GM23338 (cell line): ENCODE data around the gene MARK3. TPM values are rescaled to one million over a fixed set of nuclear protein-coding genes. Genes with fewer than 3 reads are reported as not detected.

ENCODE experiments used
- ATAC-seq: fragments of 200-7000 bp; cut with Tn5 transposase; 3 replicates; pipeline ENCODE4 v1.9.1; 2020
- DNase-seq: peaks from one replicate; pipeline ENCODE4 v3.0.0-alpha.2; 2015; ENCODE audit warnings: low spot score
- H2AFZ ChIP-seq: fragments of 200-600 bp; sonication (generic); 2 replicates; pipeline ENCODE4 v1.8.0; 2016; ENCODE audit warnings: antibody characterized with exemption, mild to moderate bottlenecking, moderate library complexity
- H3F3A ChIP-seq: fragments of 200-600 bp; sonication (generic); replicated peaks from 2 replicates; pipeline ENCODE4 v1.8.0; 2017; ENCODE audit warnings: antibody characterized with exemption, mixed run types, low read depth
- H3K27ac ChIP-seq: fragments of 200-600 bp; sonication (generic); 2 replicates; pipeline ENCODE4 v1.6.1; 2016; ENCODE audit warnings: low read depth
- H3K27me3 ChIP-seq: fragments of 200-600 bp; sonication (generic); 2 replicates; pipeline ENCODE4 v1.8.0; 2016; ENCODE audit warnings: mild to moderate bottlenecking, mixed run types, moderate library complexity; ENCODE audit not compliant: insufficient read depth
- H3K36me3 ChIP-seq: fragments of 200-600 bp; sonication (generic); 2 replicates; pipeline ENCODE4 v1.8.0; 2016; ENCODE audit warnings: mild to moderate bottlenecking; ENCODE audit not compliant: insufficient read depth
- H3K4me1 ChIP-seq: fragments of 200-600 bp; sonication (generic); 2 replicates; pipeline ENCODE4 v1.8.0; 2016; ENCODE audit warnings: mild to moderate bottlenecking, moderate library complexity; ENCODE audit not compliant: insufficient read depth
- H3K4me2 ChIP-seq: fragments of 200-600 bp; sonication (generic); 2 replicates; pipeline ENCODE4 v1.7.1; 2017; ENCODE audit warnings: mixed run types
- H3K4me3 ChIP-seq: fragments of 200-600 bp; sonication (generic); 2 replicates; pipeline ENCODE4 v1.6.1; 2016; ENCODE audit warnings: mixed run types
- H3K79me2 ChIP-seq: fragments of 200-600 bp; sonication (generic); replicated peaks from 2 replicates; pipeline ENCODE4 v1.8.0; 2017; ENCODE audit warnings: mild to moderate bottlenecking; ENCODE audit not compliant: insufficient read depth
- H3K9me2 ChIP-seq: fragments of 200-600 bp; sonication (generic); 2 replicates; pipeline ENCODE4 v1.8.0; 2017; ENCODE audit not compliant: insufficient read depth
- H4K20me1 ChIP-seq: fragments of 200-600 bp; sonication (generic); replicated peaks from 2 replicates; pipeline ENCODE4 v1.8.0; 2017; ENCODE audit warnings: mild to moderate bottlenecking; ENCODE audit not compliant: insufficient read depth
- H3K27ac Mint-ChIP-seq: 2 replicates; pipeline ENCODE4 v1.8.0; 2020; ENCODE audit warnings: inconsistent platforms, mild to moderate bottlenecking, moderate library complexity, mixed read lengths
- H3K27me3 Mint-ChIP-seq: 3 replicates; pipeline ENCODE4 v1.8.0; 2022; ENCODE audit warnings: low read depth, mild to moderate bottlenecking, moderate library complexity, mixed read lengths, inconsistent platforms; ENCODE audit not compliant: insufficient read depth, poor library complexity
- H3K36me3 Mint-ChIP-seq: 3 replicates; pipeline ENCODE4 v1.8.0; 2021; ENCODE audit warnings: low read depth, mild to moderate bottlenecking, inconsistent platforms, moderate library complexity, mixed read lengths
- H3K4me1 Mint-ChIP-seq: 3 replicates; pipeline ENCODE4 v1.8.0; 2020; ENCODE audit warnings: mild to moderate bottlenecking, inconsistent platforms, mixed read lengths
- H3K4me3 Mint-ChIP-seq: 3 replicates; pipeline ENCODE4 v1.8.0; 2021; ENCODE audit warnings: moderate library complexity, mild to moderate bottlenecking, inconsistent platforms, mixed read lengths
- H3K9me3 Mint-ChIP-seq: 3 replicates; pipeline ENCODE4 v1.8.0; 2020; ENCODE audit warnings: moderate library complexity, mild to moderate bottlenecking, inconsistent platforms, mixed read lengths
- CREB1 ChIP-seq: fragments of 250-450 bp; sonication (Bioruptor Pico); IDR thresholded peaks from 2 replicates; pipeline ENCODE4 v1.5.0; 2020; ENCODE audit warnings: low read depth, mild to moderate bottlenecking, moderate library complexity
- EZH2 ChIP-seq: fragments of 200-600 bp; sonication (generic); IDR thresholded peaks from one replicate; pipeline ENCODE4 v1.8.0; 2017; ENCODE audit warnings: antibody characterized with exemption, mild to moderate bottlenecking, low read depth; ENCODE audit not compliant: unreplicated experiment
- EZH2phosphoT487 ChIP-seq: fragments of 200-600 bp; sonication (generic); IDR thresholded peaks from one replicate; pipeline ENCODE4 v1.8.1; 2018; ENCODE audit warnings: antibody characterized with exemption; ENCODE audit not compliant: unreplicated experiment
- JUNB ChIP-seq: IDR thresholded peaks from one replicate; pipeline ENCODE4 v1.6.1; 2016; ENCODE audit warnings: antibody characterized with exemption; ENCODE audit not compliant: unreplicated experiment
- NANOG ChIP-seq: IDR thresholded peaks from 2 replicates; pipeline ENCODE4 v1.6.1; 2016; ENCODE audit warnings: antibody characterized with exemption, borderline replicate concordance
- POLR2AphosphoS5 ChIP-seq: IDR thresholded peaks from 2 replicates; pipeline ENCODE4 v1.6.1; 2016; ENCODE audit warnings: antibody characterized with exemption, low read depth
- REST ChIP-seq: IDR thresholded peaks from one replicate; pipeline ENCODE4 v1.6.1; 2018; ENCODE audit warnings: antibody characterized with exemption; ENCODE audit not compliant: unreplicated experiment
- STAT1 ChIP-seq: IDR thresholded peaks from one replicate; pipeline ENCODE4 v1.6.1; 2016; ENCODE audit warnings: antibody characterized with exemption; ENCODE audit not compliant: unreplicated experiment
- ZNF114 ChIP-seq: fragments of 250-450 bp; sonication (Bioruptor Pico); IDR thresholded peaks from 2 replicates; pipeline ENCODE4 v1.5.0; 2020; ENCODE audit warnings: mild to moderate bottlenecking, moderate library complexity
- ZNF331 ChIP-seq: fragments of 250-450 bp; sonication (Bioruptor Pico); IDR thresholded peaks from 2 replicates; pipeline ENCODE4 v1.5.0; 2020; ENCODE audit warnings: low read depth, mild to moderate bottlenecking, moderate library complexity
- polyA plus RNA-seq: library from polyadenylated mRNA; unstranded; fragments of >200 nt; fragmentation: Nextera tagmentation; extraction: Ambion mirVana; gene quantifications from 2 replicates; pipeline ENCODE4 v1.2.1, GENCODE V29; 2016
- total RNA-seq: library from RNA; depleted of rRNA; stranded (reverse); fragments of >200 nt; shearing (Covaris generic); gene quantifications from 2 replicates; pipeline ENCODE4 v1.2.3, GENCODE V29; 2014
- TF ChIP-seq, protein P1 (sequence below): fragments of 250-450 bp; sonication (Bioruptor Pico); IDR thresholded peaks from 2 replicates; pipeline ENCODE4 v1.5.0; 2020; ENCODE audit warnings: mild to moderate bottlenecking, moderate library complexity
- TF ChIP-seq, protein P2 (sequence below), 2 experiments: fragments of 200-600 bp in 1 of 2; sonication (generic) in 1 of 2; conservative IDR thresholded peaks; 2 replicates each; pipeline versions ENCODE4 v1.5.1 to v1.6.1; 2016 to 2017; ENCODE audit warnings: antibody characterized with exemption in 2 of 2, low read depth in 2 of 2, mild to moderate bottlenecking in 2 of 2, moderate library complexity in 1 of 2
- TF ChIP-seq, protein P3 (sequence below): IDR thresholded peaks from 2 replicates; pipeline ENCODE4 v1.6.1; 2016; ENCODE audit warnings: antibody characterized with exemption

The MARK3 gene
- total and polyA plus RNA-seq, 2 experiments from 2014 or later = 45.9 to 69.7 TPM

DNA sequence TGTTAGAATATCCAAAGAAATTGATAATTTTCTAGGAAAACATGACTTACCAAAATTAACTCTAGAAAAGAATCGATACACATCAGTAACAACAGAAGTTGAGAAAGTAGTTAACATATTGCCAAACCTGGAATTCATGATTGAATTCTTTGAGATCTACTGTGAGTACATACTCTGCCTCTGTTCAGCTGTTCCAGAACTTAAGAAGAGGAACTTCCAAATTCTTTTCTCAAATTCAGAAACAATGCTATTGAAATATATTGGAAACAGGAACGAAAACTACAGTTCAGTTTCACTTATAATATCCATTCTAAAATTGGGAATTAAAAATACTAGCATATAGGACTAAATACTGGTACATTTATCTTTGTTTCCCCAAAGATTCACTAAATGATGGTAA lies 57.9 kb downstream of the MARK3 start:
- H3K9me3 Mint-ChIP-seq = no peaks in the 10 kb centered on the region

More for the DNA sequence above, 57.9 kb downstream of the MARK3 start:
- Histone ChIP-seq H4K20me1 (peaks cover 6% of the 10 kb centered on the region; the same call in 1 of the 2 replicates), H3K4me3 (no peak overlapping the region), H3K4me2 (no peak overlapping the region), H2AFZ (no peak overlapping the region), H3K27ac (no peak overlapping the region), H3K36me3 (0 out of 2 replicates have a peak, but pooled peaks cover 3% of the 10 kb centered on the region), H3F3A (no peaks in the 10 kb centered on the region), H3K9me2 (no peaks in the 10 kb centered on the region), H3K79me2 (peaks cover 83% of the 10 kb centered on the region), H3K4me1 (peaks cover 19% of the 10 kb centered on the region), H3K27me3 (no peaks in the 10 kb centered on the region)
- DNase-seq (no peak), ATAC-seq (no peak)
- peaks cover 2% of the 10 kb centered on the region for H3K27me3 Mint-ChIP-seq
- H3K4me3 Mint-ChIP-seq = no peak overlapping the region
- H3K27ac Mint-ChIP-seq = no peak overlapping the region
- TF ChIP-seq STAT1 (no peak), JUNB (no peak), EZH2 (no peak), EZH2phosphoT487 (no peak), ZNF331 (CRISPR knock-in tag) (no peak), CREB1 (CRISPR knock-in tag) (no peak), ZNF114 (CRISPR knock-in tag) (no peak), POLR2AphosphoS5 (no peak), NANOG (no peak), REST (no peak)
- TF ChIP-seq, protein P1, sequence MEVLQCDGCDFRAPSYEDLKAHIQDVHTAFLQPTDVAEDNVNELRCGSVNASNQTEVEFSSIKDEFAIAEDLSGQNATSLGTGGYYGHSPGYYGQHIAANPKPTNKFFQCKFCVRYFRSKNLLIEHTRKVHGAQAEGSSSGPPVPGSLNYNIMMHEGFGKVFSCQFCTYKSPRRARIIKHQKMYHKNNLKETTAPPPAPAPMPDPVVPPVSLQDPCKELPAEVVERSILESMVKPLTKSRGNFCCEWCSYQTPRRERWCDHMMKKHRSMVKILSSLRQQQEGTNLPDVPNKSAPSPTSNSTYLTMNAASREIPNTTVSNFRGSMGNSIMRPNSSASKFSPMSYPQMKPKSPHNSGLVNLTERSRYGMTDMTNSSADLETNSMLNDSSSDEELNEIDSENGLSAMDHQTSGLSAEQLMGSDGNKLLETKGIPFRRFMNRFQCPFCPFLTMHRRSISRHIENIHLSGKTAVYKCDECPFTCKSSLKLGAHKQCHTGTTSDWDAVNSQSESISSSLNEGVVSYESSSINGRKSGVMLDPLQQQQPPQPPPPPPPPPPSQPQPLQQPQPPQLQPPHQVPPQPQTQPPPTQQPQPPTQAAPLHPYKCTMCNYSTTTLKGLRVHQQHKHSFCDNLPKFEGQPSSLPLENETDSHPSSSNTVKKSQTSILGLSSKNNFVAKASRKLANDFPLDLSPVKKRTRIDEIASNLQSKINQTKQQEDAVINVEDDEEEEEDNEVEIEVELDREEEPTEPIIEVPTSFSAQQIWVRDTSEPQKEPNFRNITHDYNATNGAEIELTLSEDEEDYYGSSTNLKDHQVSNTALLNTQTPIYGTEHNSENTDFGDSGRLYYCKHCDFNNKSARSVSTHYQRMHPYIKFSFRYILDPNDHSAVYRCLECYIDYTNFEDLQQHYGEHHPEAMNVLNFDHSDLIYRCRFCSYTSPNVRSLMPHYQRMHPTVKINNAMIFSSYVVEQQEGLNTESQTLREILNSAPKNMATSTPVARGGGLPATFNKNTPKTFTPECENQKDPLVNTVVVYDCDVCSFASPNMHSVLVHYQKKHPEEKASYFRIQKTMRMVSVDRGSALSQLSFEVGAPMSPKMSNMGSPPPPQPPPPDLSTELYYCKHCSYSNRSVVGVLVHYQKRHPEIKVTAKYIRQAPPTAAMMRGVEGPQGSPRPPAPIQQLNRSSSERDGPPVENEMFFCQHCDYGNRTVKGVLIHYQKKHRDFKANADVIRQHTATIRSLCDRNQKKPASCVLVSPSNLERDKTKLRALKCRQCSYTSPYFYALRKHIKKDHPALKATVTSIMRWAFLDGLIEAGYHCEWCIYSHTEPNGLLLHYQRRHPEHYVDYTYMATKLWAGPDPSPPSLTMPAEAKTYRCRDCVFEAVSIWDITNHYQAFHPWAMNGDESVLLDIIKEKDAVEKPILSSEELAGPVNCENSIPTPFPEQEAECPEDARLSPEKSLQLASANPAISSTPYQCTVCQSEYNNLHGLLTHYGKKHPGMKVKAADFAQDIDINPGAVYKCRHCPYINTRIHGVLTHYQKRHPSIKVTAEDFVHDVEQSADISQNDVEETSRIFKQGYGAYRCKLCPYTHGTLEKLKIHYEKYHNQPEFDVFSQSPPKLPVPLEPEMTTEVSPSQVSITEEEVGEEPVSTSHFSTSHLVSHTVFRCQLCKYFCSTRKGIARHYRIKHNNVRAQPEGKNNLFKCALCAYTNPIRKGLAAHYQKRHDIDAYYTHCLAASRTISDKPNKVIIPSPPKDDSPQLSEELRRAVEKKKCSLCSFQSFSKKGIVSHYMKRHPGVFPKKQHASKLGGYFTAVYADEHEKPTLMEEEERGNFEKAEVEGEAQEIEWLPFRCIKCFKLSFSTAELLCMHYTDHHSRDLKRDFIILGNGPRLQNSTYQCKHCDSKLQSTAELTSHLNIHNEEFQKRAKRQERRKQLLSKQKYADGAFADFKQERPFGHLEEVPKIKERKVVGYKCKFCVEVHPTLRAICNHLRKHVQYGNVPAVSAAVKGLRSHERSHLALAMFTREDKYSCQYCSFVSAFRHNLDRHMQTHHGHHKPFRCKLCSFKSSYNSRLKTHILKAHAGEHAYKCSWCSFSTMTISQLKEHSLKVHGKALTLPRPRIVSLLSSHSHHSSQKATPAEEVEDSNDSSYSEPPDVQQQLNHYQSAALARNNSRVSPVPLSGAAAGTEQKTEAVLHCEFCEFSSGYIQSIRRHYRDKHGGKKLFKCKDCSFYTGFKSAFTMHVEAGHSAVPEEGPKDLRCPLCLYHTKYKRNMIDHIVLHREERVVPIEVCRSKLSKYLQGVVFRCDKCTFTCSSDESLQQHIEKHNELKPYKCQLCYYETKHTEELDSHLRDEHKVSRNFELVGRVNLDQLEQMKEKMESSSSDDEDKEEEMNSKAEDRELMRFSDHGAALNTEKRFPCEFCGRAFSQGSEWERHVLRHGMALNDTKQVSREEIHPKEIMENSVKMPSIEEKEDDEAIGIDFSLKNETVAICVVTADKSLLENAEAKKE (CRISPR knock-in tag) = no peak
- TF ChIP-seq, protein P2, sequence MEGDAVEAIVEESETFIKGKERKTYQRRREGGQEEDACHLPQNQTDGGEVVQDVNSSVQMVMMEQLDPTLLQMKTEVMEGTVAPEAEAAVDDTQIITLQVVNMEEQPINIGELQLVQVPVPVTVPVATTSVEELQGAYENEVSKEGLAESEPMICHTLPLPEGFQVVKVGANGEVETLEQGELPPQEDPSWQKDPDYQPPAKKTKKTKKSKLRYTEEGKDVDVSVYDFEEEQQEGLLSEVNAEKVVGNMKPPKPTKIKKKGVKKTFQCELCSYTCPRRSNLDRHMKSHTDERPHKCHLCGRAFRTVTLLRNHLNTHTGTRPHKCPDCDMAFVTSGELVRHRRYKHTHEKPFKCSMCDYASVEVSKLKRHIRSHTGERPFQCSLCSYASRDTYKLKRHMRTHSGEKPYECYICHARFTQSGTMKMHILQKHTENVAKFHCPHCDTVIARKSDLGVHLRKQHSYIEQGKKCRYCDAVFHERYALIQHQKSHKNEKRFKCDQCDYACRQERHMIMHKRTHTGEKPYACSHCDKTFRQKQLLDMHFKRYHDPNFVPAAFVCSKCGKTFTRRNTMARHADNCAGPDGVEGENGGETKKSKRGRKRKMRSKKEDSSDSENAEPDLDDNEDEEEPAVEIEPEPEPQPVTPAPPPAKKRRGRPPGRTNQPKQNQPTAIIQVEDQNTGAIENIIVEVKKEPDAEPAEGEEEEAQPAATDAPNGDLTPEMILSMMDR (conservative IDR thresholded peaks at IDR 0.05; ENCODE audit: low read depth in 2 of 2) = no peak
- TF ChIP-seq, protein P3, sequence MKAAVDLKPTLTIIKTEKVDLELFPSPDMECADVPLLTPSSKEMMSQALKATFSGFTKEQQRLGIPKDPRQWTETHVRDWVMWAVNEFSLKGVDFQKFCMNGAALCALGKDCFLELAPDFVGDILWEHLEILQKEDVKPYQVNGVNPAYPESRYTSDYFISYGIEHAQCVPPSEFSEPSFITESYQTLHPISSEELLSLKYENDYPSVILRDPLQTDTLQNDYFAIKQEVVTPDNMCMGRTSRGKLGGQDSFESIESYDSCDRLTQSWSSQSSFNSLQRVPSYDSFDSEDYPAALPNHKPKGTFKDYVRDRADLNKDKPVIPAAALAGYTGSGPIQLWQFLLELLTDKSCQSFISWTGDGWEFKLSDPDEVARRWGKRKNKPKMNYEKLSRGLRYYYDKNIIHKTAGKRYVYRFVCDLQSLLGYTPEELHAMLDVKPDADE = no peak
- peaks cover 26% of the 10 kb centered on the region for H3K36me3 Mint-ChIP-seq
- peaks cover 42% of the 10 kb centered on the region for H3K4me1 Mint-ChIP-seq
